Esophagus squamous epithelium (tissue), 4 donors: ENCODE measurements around the gene ITPK1.

Experiments
- POLR2A ChIP-seq, 4 donors: fragments of 450-650 bp; IDR thresholded peaks; one replicate each; pipeline ENCODE4 v1.6.1; 2017; ENCODE audit warnings: antibody characterized with exemption in 4 of 4, mild to moderate bottlenecking in 4 of 4, moderate library complexity in 3 of 4
- TF ChIP-seq, protein P1 (sequence below), 6 experiments: fragments of 450-650 bp in 4 of 6; fragments of 200-600 bp in 2 of 6; sonication (generic) in 2 of 6; IDR thresholded peaks; one replicate each; pipeline ENCODE4 v1.5.1; 2016 to 2019; ENCODE audit warnings: antibody characterized with exemption in 6 of 6, mild to moderate bottlenecking in 4 of 6, moderate library complexity in 4 of 6

GRCh38 chr14:92949496-92950192 is 166.1 kb downstream of the ITPK1 start:
- TF ChIP-seq, protein P1, sequence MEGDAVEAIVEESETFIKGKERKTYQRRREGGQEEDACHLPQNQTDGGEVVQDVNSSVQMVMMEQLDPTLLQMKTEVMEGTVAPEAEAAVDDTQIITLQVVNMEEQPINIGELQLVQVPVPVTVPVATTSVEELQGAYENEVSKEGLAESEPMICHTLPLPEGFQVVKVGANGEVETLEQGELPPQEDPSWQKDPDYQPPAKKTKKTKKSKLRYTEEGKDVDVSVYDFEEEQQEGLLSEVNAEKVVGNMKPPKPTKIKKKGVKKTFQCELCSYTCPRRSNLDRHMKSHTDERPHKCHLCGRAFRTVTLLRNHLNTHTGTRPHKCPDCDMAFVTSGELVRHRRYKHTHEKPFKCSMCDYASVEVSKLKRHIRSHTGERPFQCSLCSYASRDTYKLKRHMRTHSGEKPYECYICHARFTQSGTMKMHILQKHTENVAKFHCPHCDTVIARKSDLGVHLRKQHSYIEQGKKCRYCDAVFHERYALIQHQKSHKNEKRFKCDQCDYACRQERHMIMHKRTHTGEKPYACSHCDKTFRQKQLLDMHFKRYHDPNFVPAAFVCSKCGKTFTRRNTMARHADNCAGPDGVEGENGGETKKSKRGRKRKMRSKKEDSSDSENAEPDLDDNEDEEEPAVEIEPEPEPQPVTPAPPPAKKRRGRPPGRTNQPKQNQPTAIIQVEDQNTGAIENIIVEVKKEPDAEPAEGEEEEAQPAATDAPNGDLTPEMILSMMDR (IDR thresholded peaks at IDR 0.05): no peak
- no peak for TF ChIP-seq POLR2A (IDR thresholded peaks at IDR 0.05)
